Central memory CD8-positive, alpha-beta T cell (primary cell): ENCODE measurements around the gene ST6GALNAC3.

Source experiments
- ATAC-seq: fragments of 150-1000 bp; cut with Tn5 transposase; replicated peaks from 2 replicates; pipeline ENCODE4 v1.10.0; 2022; ENCODE audit warnings: mild to moderate bottlenecking, moderate FRiP score, moderate number of reproducible peaks; ENCODE audit not compliant: poor library complexity, severe bottlenecking; ENCODE audit errors: extremely low read depth
- DNase-seq, 2 donors: peaks; one replicate each; pipeline ENCODE4 v3.0.0; 2021; ENCODE audit warnings: low spot score in 2 of 2
- H3K27ac Mint-ChIP-seq: one replicate; pipeline ENCODE4 v1.8.0; 2022; ENCODE audit warnings: low read depth, mild to moderate bottlenecking, moderate library complexity, mixed read lengths
- H3K27me3 Mint-ChIP-seq: one replicate; pipeline ENCODE4 v1.8.0; 2022; ENCODE audit warnings: mixed read lengths
- H3K36me3 Mint-ChIP-seq: one replicate; pipeline ENCODE4 v1.8.0; 2022; ENCODE audit warnings: mild to moderate bottlenecking, moderate library complexity, mixed read lengths; ENCODE audit not compliant: insufficient read depth
- H3K4me1 Mint-ChIP-seq: one replicate; pipeline ENCODE4 v1.8.0; 2022; ENCODE audit warnings: mixed read lengths
- H3K4me3 Mint-ChIP-seq: one replicate; pipeline ENCODE4 v1.8.0; 2022; ENCODE audit warnings: mild to moderate bottlenecking, moderate library complexity, mixed read lengths
- H3K9me3 Mint-ChIP-seq: one replicate; pipeline ENCODE4 v1.8.0; 2022; ENCODE audit warnings: mixed read lengths

Gene ST6GALNAC3

DNA sequence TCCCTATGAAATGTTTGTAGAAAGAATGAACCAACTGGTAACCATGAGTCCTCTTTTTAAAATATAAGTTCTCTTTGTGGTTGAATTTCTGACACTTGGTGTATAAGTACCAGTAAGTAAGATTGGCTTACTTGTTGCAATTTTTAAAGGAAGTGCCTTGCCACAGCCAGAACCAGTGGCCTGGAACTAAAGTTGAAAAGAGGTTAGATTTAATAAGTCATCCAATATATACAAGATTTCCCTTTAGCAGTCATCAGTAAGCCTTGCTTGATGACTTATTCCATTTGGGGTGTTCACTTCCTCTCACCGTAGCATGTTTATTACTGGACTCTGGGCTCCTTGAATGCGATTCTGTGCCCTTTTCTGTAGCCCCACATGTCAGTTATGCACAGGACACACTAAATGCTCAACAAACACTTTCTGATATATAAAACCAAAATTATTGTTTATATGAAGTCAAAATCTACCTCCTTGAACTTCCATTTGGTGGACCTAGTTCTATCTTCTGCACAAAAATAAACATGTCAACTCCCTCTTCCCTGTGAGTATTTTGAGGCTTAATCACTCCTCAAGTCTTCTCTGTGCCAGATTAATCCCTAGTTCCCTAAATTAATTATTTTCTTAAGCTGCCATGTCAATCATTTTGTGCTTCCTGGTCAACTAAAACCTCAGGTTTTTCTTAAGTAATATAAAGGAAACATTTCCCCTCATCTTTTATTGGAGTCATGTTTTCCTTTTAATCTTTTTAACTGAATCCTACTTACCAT, 218.1 kb downstream of the ST6GALNAC3 start:
- peak; percentile 25 for ATAC-seq
- no peak overlapping the region for H3K4me3 Mint-ChIP-seq
- H3K27ac Mint-ChIP-seq, result peak overlapping the region; percentile 17
- peaks cover 49% of the 10 kb centered on the region for H3K4me1 Mint-ChIP-seq
- H3K36me3 Mint-ChIP-seq, result no peaks in the 10 kb centered on the region
- H3K27me3 Mint-ChIP-seq, result no peaks in the 10 kb centered on the region
- no peak for DNase-seq
- no peaks in the 10 kb centered on the region for H3K9me3 Mint-ChIP-seq

DNA sequence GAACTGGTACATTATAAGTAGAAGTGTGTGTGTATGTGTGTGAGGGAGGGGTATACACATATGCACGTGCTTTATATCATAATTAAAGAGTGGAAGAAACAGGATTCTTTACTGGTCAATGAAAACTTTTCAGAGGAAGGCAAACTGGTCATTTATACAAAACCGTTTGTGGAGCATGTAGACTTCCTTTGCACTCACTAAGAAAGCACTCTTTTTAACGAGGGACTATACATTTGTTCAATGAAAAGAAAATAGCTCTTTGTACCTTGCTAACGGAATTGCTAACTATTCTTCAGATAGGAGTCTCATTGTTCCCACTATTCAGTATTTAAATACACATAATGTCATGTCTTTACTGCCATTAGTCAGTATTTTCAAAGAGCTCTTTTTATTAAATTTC, 219.3 kb downstream of the ST6GALNAC3 start:
- Mint-ChIP-seq H3K27me3 (no peaks in the 10 kb centered on the region), H3K9me3 (no peaks in the 10 kb centered on the region), H3K27ac (peak overlapping the region; percentile 17), H3K4me3 (peak overlapping the region; percentile 13), H3K36me3 (no peaks in the 10 kb centered on the region), H3K4me1 (peaks cover 50% of the 10 kb centered on the region)
- DNase-seq, result no peak
- no peak for ATAC-seq

DNA sequence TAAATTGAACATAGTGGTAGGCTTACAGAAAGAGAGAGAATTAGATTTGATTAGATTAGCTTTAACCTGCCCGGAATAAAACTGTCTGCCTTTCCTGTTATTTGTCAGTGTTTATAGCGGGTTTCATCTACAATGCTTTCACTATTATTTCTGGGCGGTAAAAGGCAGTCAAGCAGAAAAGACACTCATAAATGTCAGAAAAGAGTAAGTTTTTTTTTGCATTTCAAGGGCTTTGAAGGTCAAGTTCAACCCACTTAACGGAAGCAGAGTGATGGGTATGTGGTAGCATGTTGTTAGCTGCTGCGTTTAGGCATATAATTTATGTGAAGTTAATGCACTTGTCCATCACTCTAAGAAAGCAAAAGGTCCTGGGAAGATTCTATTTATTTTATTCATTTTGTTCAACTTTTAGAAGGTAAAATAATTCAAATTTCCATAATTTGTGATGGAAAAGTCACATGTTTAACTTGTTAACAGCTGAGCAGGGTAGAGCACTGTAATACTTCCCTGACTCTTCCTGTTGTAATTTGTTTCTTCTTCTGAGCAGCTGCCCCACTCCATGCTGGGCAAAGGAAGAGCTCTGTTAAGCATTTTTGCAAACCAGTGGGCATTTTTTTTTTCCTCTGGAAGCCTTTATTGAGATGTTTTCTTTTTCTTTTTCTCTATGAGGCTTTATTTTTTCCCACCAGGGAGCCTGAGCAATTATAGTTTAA, 220.1 kb downstream of the ST6GALNAC3 start:
- Mint-ChIP-seq H3K27me3 (no peaks in the 10 kb centered on the region), H3K9me3 (no peaks in the 10 kb centered on the region), H3K27ac (peak overlapping the region; percentile 17), H3K4me1 (peaks cover 48% of the 10 kb centered on the region), H3K36me3 (no peaks in the 10 kb centered on the region), H3K4me3 (peak overlapping the region; percentile 38)
- DNase-seq, result no peak
- ATAC-seq, result peak; percentile 59

DNA sequence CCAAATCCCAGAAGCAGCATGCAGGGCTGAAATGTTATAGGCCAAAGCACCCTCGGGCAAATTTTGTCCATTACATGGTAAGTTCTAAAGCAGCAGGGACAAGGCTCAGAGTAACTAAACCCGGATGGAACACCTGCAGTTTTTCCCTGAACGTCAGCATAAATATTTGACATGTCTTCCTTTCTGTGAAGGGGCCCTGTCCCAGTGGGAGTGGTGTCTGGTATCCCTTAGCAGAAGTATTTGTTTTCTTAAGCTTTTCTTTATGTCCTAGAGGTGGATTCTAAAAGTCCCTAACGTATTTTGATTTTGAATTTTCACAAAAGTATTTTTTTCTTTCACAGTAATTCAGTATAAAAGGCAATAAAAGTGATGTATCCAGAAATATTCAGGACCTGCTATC, 223.9 kb downstream of the ST6GALNAC3 start:
- Mint-ChIP-seq H3K27ac (no peak overlapping the region), H3K4me1 (peaks cover 43% of the 10 kb centered on the region), H3K27me3 (no peaks in the 10 kb centered on the region), H3K4me3 (no peak overlapping the region), H3K36me3 (peaks cover 1% of the 10 kb centered on the region), H3K9me3 (no peaks in the 10 kb centered on the region)
- no peak for ATAC-seq
- DNase-seq, result no peak

- DNase-seq, result no peak
- Mint-ChIP-seq H3K9me3 (no peaks in the 10 kb centered on the region), H3K27ac (no peak overlapping the region), H3K4me3 (no peak overlapping the region), H3K27me3 (no peaks in the 10 kb centered on the region), H3K4me1 (peaks cover 38% of the 10 kb centered on the region), H3K36me3 (peaks cover 1% of the 10 kb centered on the region)
- no peak for ATAC-seq
Measured at GRCh38 chr1:76299036-76299435, 224.5 kb downstream of the ST6GALNAC3 start.

- Mint-ChIP-seq H3K27me3 (no peaks in the 10 kb centered on the region), H3K9me3 (no peaks in the 10 kb centered on the region), H3K4me3 (no peak overlapping the region), H3K27ac (peak overlapping the region; percentile 35), H3K36me3 (peaks cover 1% of the 10 kb centered on the region), H3K4me1 (peaks cover 24% of the 10 kb centered on the region)
- ATAC-seq (peak; percentile 41), DNase-seq (no peak)
Measured at GRCh38 chr1:76300556-76300955, 226.0 kb downstream of the ST6GALNAC3 start.

DNA sequence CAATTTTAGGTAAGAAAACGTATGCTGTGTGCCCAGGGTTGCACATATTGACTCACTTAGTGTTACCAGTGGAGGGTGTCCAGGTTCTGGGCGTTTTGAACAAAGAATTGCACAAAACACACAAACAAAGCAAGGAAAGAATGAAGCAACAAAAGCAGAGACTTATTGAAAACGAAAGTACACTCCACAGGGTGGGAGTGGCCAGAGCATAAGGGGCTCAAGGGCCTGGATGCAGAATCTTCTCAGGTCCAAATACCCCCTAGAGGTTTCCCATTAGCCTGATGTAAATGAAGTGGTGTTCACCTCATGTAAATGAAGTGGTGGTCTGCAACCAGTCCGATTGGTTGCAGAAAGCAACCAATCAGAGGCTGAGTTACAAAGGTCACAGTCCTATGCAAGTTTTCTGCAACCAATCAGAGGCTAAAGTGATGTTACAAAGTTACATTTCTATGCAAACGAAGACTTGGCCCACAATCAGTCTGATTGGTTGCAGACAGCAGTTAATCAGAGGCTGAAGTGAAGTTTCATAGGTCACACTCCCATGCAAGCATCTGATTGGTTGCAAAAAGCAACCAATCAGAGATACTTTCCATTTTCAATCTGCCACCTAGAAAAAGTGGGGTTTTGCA, 228.3 kb downstream of the ST6GALNAC3 start:
- peak overlapping the region; percentile 19 for H3K27ac Mint-ChIP-seq
- DNase-seq (no peak), ATAC-seq (no peak)
- no peaks in the 10 kb centered on the region for H3K27me3 Mint-ChIP-seq
- H3K36me3 Mint-ChIP-seq, result peaks cover 1% of the 10 kb centered on the region
- H3K4me3 Mint-ChIP-seq, result peak overlapping the region; percentile 36
- H3K4me1 Mint-ChIP-seq, result peaks cover 22% of the 10 kb centered on the region
- H3K9me3 Mint-ChIP-seq, result no peaks in the 10 kb centered on the region

DNA sequence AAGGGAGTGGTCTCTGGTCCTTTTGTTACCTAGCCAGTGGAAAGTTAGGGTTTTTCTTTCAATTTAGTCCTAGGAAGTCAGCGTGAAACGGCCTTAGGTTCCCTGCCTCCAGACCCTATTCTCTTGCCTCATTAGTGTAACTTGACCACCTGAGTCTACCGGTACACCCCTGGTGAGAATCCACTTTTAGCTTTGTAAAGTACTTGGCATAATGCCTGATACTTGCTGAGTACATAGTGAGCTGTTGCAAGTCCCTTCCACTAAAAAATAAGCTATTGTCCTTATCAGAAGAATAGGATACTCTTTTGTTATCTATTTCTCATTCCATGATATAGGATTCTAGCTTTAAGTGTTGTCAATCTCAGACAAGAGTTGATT, 228.8 kb downstream of the ST6GALNAC3 start:
- no peak for DNase-seq
- Mint-ChIP-seq H3K9me3 (no peaks in the 10 kb centered on the region), H3K36me3 (peaks cover 1% of the 10 kb centered on the region), H3K4me1 (peaks cover 22% of the 10 kb centered on the region), H3K4me3 (no peak overlapping the region), H3K27me3 (no peaks in the 10 kb centered on the region), H3K27ac (no peak overlapping the region)
- no peak for ATAC-seq

DNA sequence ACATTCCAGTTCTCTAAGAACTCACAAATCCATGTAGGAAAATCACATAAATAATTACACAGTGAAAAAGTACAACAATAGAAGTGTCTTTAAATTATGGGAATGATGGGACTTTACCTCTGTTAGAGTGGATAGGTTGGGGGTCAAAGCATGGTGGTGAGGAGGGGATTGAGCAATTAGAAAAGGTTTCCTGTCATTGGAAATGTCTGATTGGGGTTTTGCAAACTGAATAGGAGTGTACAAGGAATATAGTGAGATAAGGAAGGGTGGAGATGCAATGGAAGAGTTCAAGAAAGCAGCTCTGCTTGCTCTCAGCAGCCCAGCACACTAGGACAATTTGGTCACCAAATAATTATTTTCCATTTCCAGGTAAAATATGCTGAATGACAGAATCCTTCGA, 238.8 kb downstream of the ST6GALNAC3 start:
- DNase-seq (no peak), ATAC-seq (no peak)
- Mint-ChIP-seq H3K9me3 (no peaks in the 10 kb centered on the region), H3K27me3 (no peaks in the 10 kb centered on the region), H3K4me1 (no peaks in the 10 kb centered on the region), H3K36me3 (no peaks in the 10 kb centered on the region), H3K4me3 (no peak overlapping the region), H3K27ac (no peak overlapping the region)

DNA sequence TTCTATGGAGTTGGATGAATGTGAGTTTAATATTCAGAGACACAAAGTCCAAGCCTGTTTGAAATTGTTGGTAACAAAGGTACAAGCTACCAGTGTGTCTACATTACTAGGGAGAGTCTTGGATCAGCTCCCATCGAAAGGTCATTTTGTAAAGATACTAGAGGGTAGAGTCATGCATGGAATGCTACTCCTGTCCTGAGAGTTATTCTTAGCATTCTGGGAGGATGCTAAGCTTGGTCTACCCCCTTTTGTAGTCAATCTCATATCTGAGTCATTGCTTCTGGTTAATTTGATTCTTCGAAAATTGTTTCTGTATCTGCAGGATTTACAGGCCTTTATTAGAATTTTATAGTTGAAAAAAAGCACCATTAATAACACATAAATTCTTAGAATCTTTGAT, 240.2 kb downstream of the ST6GALNAC3 start:
- Mint-ChIP-seq H3K27ac (no peak overlapping the region), H3K4me3 (no peak overlapping the region), H3K9me3 (no peaks in the 10 kb centered on the region), H3K36me3 (no peaks in the 10 kb centered on the region), H3K4me1 (no peaks in the 10 kb centered on the region), H3K27me3 (no peaks in the 10 kb centered on the region)
- no peak for ATAC-seq
- DNase-seq, result no peak

- Mint-ChIP-seq H3K4me3 (no peak overlapping the region), H3K9me3 (no peaks in the 10 kb centered on the region), H3K36me3 (no peaks in the 10 kb centered on the region)
Measured at GRCh38 chr1:76317299-76317900, 242.9 kb downstream of the ST6GALNAC3 start.

DNA sequence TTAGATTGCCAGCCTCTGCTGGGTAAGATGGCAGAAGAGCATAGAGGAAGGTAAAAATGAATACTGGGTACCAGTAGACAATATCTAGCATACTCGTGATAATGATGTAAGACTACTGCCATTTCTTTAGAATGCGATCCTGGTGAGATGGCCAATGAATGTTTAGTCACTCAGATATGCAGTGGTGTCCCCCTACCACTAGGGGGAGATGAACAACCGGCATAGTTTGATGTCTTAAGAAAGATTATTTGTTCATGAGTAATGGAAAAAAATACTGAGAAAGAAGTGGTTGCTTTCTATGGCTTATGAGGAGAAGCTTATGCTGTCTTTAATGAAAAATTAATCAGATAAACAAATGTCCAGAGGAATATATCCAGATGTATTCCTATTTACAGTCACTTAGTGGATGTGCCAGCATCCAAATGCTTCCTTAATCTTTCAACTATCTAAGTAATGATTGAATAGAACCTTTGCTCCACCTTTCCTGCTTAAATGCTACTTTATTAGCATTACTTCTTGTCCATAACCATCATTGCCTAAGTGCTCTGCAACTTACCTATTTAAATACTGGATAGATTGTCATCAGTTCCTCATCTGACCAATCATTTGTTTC, 256.6 kb downstream of the ST6GALNAC3 start:
- H3K4me1 Mint-ChIP-seq, result no peaks in the 10 kb centered on the region
- H3K27ac Mint-ChIP-seq, result no peak overlapping the region
- no peaks in the 10 kb centered on the region for H3K9me3 Mint-ChIP-seq
- ATAC-seq (no peak), DNase-seq (no peak)
- H3K27me3 Mint-ChIP-seq, result no peaks in the 10 kb centered on the region
- H3K36me3 Mint-ChIP-seq, result no peaks in the 10 kb centered on the region
- H3K4me3 Mint-ChIP-seq, result no peak overlapping the region

More at GRCh38 chr1:76317299-76317900, 242.9 kb downstream of the ST6GALNAC3 start:
- no peaks in the 10 kb centered on the region for H3K27me3 Mint-ChIP-seq
- no peak for DNase-seq
- H3K27ac Mint-ChIP-seq, result no peak overlapping the region
- no peak for ATAC-seq
- H3K4me1 Mint-ChIP-seq, result no peaks in the 10 kb centered on the region
